ENCODE measurements around the gene EDA.

EDA gene

DNA sequence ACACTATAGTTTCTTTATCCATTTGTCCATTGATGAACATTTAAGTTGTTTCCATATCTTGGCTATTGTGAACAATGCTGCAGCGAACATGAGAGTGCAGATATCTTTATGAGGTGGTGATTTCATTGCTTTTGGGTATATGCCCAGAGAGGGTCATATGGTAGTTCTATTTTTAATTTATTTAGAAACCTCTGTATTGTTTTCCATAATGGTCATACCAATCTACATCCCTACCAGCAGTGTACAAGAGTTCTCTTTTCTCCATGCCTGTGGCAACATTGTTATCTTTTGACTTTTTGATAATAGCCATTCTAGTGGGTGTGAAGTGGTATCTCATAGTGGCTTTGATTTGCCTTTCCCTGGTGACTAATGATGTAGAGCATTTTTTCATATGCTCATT is 48.8 kb downstream of the EDA start:
- DNase-seq (no peak), ATAC-seq (no peak)
- Mint-ChIP-seq H3K9me3 (peaks cover 17% of the 10 kb centered on the region), H3K4me3 (no peak overlapping the region), H3K4me1 (no peaks in the 10 kb centered on the region), H3K36me3 (ENCODE audit: low read depth) (peaks cover 2% of the 10 kb centered on the region), H3K27ac (no peak overlapping the region), H3K27me3 (no peaks in the 10 kb centered on the region)

GRCh38 chrX:69670001-69670555 is 54.2 kb downstream of the EDA start:
- Mint-ChIP-seq H3K9me3 (peaks cover 31% of the 10 kb centered on the region), H3K36me3 (ENCODE audit: low read depth) (peaks cover 7% of the 10 kb centered on the region), H3K4me3 (no peak overlapping the region), H3K27me3 (no peaks in the 10 kb centered on the region), H3K27ac (no peak overlapping the region), H3K4me1 (no peaks in the 10 kb centered on the region)
- ATAC-seq (no peak), DNase-seq (no peak)

DNA sequence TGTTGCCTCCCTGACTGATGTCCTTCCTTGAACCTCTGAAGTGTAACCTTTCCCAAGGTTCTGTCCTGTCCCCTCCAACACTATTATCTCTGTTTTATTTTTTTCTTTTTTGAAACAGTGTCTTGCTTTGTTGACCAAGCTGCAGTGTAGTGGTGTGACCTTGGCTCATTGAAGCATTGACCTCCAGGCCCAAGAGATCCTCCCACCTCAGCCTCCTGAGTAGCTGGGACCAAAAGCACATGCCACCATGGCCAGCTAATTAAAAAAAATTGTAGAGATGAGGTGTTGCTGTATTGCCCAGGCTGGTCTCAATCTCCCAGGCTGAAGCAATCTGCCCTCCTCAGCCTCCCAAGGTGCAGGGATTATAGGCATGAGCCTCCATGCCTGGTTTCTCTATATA is 59.0 kb downstream of the EDA start:
- Mint-ChIP-seq H3K36me3 (ENCODE audit: low read depth) (peaks cover 7% of the 10 kb centered on the region), H3K27me3 (no peaks in the 10 kb centered on the region), H3K4me3 (no peak overlapping the region), H3K4me1 (no peaks in the 10 kb centered on the region), H3K27ac (no peak overlapping the region), H3K9me3 (peaks cover 23% of the 10 kb centered on the region)
- DNase-seq, result no peak
- no peak for ATAC-seq

- no peak for DNase-seq
These were observed 89.9 kb downstream of the EDA start for GRCh38 chrX:69705818-69706217.

DNA sequence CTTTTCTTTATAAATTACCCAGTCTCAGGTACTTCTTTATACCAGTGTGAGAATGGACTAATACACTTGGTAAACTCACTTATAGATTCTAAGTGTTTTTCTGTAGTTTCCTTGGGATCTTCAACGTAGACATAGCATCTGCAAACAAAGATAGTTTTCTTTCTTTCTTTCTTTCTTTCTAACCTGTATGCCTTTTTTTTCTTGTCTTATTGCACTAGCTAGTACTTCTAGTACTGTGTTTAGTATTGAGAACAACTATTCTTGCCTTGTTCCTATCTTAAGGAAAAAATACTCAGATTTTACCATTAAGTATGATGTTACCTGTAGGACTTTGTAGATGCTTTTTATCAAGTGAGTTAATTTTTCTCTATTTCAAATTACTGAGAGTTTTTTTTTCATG is 102.2 kb downstream of the EDA start:
- DNase-seq, result no peak
- Mint-ChIP-seq H3K27ac (no peak overlapping the region), H3K36me3 (ENCODE audit: low read depth) (peaks cover 2% of the 10 kb centered on the region), H3K27me3 (no peaks in the 10 kb centered on the region), H3K4me1 (peaks cover 2% of the 10 kb centered on the region), H3K9me3 (peaks cover 22% of the 10 kb centered on the region), H3K4me3 (no peak overlapping the region)
- no peak for ATAC-seq

More at GRCh38 chrX:69705818-69706217, 89.9 kb downstream of the EDA start:
- Mint-ChIP-seq H3K27me3 (no peaks in the 10 kb centered on the region), H3K27ac (no peak overlapping the region), H3K4me3 (no peak overlapping the region), H3K9me3 (no peaks in the 10 kb centered on the region), H3K4me1 (no peaks in the 10 kb centered on the region), H3K36me3 (ENCODE audit: low read depth) (no peaks in the 10 kb centered on the region)
- no peak for ATAC-seq

- Mint-ChIP-seq H3K4me3 (no peak overlapping the region), H3K4me1 (peaks cover 2% of the 10 kb centered on the region), H3K27ac (no peak overlapping the region), H3K27me3 (no peaks in the 10 kb centered on the region), H3K9me3 (peaks cover 6% of the 10 kb centered on the region), H3K36me3 (ENCODE audit: low read depth) (peaks cover 2% of the 10 kb centered on the region)
- ATAC-seq, result no peak
- DNase-seq, result no peak
These were observed 108.4 kb downstream of the EDA start for GRCh38 chrX:69724307-69724706.

DNA sequence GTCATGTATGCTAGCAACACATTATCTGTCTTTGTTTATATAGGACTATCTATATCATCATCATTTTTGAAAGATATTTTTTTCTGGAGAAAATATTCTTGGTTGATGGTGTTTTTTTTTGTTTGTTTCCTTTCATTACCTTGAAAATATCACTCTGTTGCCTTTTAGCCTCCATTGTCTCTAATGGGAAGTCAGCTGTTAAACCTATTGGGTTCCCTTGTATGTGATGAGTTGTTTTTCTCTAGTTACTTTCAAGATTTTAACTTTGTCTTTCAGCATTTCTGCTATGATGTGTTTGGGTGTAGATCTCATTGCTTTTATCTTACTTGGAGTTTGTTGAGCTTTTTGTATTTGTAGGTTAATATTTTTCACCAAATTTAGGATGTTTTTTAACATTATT is 124.4 kb downstream of the EDA start:
- no peak for ATAC-seq
- no peaks in the 10 kb centered on the region for H3K4me1 Mint-ChIP-seq
- peaks cover 2% of the 10 kb centered on the region for H3K36me3 Mint-ChIP-seq (ENCODE audit: low read depth)
- no peak for DNase-seq
- H3K27ac Mint-ChIP-seq, result no peak overlapping the region
- H3K4me3 Mint-ChIP-seq, result no peak overlapping the region
- peaks cover 15% of the 10 kb centered on the region for H3K9me3 Mint-ChIP-seq
- no peaks in the 10 kb centered on the region for H3K27me3 Mint-ChIP-seq

GRCh38 chrX:69741721-69742120 is 125.8 kb downstream of the EDA start:
- DNase-seq, result no peak
- peaks cover 2% of the 10 kb centered on the region for H3K36me3 Mint-ChIP-seq (ENCODE audit: low read depth)
- no peak overlapping the region for H3K27ac Mint-ChIP-seq
- no peaks in the 10 kb centered on the region for H3K4me1 Mint-ChIP-seq
- no peak for ATAC-seq
- H3K9me3 Mint-ChIP-seq, result peaks cover 15% of the 10 kb centered on the region
- no peak overlapping the region for H3K4me3 Mint-ChIP-seq
- no peaks in the 10 kb centered on the region for H3K27me3 Mint-ChIP-seq

DNA sequence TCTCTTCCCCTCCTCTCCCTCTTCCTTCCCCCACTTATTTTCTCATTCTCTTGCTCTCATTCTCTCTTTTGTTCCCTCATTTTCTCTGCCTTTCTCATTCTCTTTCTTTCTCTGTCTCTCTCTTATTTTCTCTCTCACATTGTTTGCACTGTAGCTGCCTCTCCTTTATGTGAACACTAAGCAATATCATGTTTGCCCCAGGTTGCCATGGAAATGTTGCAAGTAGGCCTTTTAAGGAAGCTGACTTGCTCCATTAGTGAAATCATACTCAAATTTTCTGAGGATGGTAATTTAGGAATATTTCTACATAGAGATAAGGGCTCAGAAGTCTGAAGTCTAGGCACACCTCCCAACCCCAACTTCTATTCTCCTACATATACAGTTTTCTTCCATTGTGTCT is 130.1 kb downstream of the EDA start:
- Mint-ChIP-seq H3K4me3 (no peak overlapping the region), H3K27me3 (no peaks in the 10 kb centered on the region), H3K27ac (no peak overlapping the region), H3K9me3 (peaks cover 8% of the 10 kb centered on the region), H3K4me1 (no peaks in the 10 kb centered on the region), H3K36me3 (ENCODE audit: low read depth) (no peaks in the 10 kb centered on the region)
- ATAC-seq (no peak), DNase-seq (no peak)

GRCh38 chrX:69748055-69748454 is 132.1 kb downstream of the EDA start:
- DNase-seq (no peak), ATAC-seq (no peak)
- no peak overlapping the region for H3K27ac Mint-ChIP-seq
- H3K4me3 Mint-ChIP-seq, result no peak overlapping the region
- H3K36me3 Mint-ChIP-seq (ENCODE audit: low read depth), result no peaks in the 10 kb centered on the region
- H3K4me1 Mint-ChIP-seq, result no peaks in the 10 kb centered on the region
- H3K27me3 Mint-ChIP-seq, result no peaks in the 10 kb centered on the region
- peaks cover 6% of the 10 kb centered on the region for H3K9me3 Mint-ChIP-seq

- no peaks in the 10 kb centered on the region for H3K9me3 Mint-ChIP-seq
- no peak for ATAC-seq
- H3K27ac Mint-ChIP-seq, result no peak overlapping the region
- H3K27me3 Mint-ChIP-seq, result no peaks in the 10 kb centered on the region
- H3K4me3 Mint-ChIP-seq, result no peak overlapping the region
- H3K4me1 Mint-ChIP-seq, result no peaks in the 10 kb centered on the region
- H3K36me3 Mint-ChIP-seq (ENCODE audit: low read depth), result no peaks in the 10 kb centered on the region
- no peak for DNase-seq
These were observed 144.2 kb downstream of the EDA start for GRCh38 chrX:69759921-69760625.

- no peaks in the 10 kb centered on the region for H3K4me1 Mint-ChIP-seq
- DNase-seq (no peak), ATAC-seq (no peak)
- H3K27ac Mint-ChIP-seq, result no peak overlapping the region
- no peaks in the 10 kb centered on the region for H3K36me3 Mint-ChIP-seq (ENCODE audit: low read depth)
- H3K9me3 Mint-ChIP-seq, result no peaks in the 10 kb centered on the region
- H3K4me3 Mint-ChIP-seq, result no peak overlapping the region
- H3K27me3 Mint-ChIP-seq, result no peaks in the 10 kb centered on the region
These were observed 145.7 kb downstream of the EDA start for GRCh38 chrX:69761633-69762032.

DNA sequence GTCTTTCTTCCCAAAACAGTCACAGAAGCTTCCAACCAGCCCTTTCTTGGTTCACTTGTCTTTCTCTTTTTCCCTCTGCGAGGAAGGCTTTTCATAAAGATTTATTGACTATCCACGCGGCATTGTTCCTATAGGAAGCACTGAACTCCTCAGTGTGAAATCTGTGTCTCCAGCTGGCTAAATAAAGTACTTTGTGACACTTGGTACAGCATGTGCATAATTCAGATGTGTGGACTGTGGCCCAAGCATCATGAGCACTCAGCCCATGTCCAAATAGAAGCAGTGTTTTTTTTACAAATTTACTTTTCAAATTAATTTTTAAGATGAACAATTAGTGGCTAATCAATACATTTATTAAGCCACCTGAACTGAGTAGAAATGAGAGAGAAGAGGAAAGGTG is 146.4 kb downstream of the EDA start:
- ATAC-seq, result no peak
- Mint-ChIP-seq H3K9me3 (no peaks in the 10 kb centered on the region), H3K27ac (no peak overlapping the region), H3K27me3 (no peaks in the 10 kb centered on the region), H3K4me3 (no peak overlapping the region), H3K36me3 (ENCODE audit: low read depth) (no peaks in the 10 kb centered on the region), H3K4me1 (no peaks in the 10 kb centered on the region)
- DNase-seq, result no peak

DNA sequence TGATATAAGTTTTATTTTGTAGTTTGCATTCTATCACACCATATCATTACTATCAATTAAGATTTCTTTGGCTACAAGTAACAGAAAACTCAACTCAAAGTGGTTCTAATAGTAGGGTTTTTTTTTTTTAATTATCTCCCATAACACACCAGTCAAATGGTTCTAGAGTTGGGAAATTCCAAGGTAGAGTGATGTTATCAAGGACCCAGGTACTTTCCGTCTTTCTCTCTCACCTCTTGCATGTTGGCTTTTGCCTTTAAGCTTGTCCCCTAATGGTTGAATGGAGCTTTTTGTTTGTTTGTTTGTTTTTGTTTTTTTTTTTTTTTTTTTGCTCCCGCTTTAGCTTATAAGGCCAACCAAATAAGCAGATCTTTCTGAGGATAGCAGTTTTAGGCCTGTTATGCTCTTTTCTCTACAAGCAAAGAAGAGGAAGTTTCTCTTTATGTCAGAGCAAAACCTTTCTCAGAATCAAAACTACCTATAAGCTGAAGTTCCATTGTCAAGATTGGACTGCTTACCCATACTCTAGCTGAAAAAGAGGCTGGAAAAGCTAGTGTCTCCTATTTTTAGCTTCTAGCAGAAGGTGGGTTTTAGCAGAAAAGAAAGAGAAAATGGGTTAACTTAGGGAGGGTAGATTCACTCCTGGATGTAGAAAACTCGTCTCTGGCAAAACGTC is 177.5 kb downstream of the EDA start:
- no peak for DNase-seq
- peaks cover 5% of the 10 kb centered on the region for H3K36me3 Mint-ChIP-seq (ENCODE audit: low read depth)
- H3K4me3 Mint-ChIP-seq, result no peak overlapping the region
- H3K4me1 Mint-ChIP-seq, result no peaks in the 10 kb centered on the region
- H3K9me3 Mint-ChIP-seq, result peaks cover 27% of the 10 kb centered on the region
- ATAC-seq, result no peak
- H3K27me3 Mint-ChIP-seq, result no peaks in the 10 kb centered on the region
- H3K27ac Mint-ChIP-seq, result no peak overlapping the region

DNA sequence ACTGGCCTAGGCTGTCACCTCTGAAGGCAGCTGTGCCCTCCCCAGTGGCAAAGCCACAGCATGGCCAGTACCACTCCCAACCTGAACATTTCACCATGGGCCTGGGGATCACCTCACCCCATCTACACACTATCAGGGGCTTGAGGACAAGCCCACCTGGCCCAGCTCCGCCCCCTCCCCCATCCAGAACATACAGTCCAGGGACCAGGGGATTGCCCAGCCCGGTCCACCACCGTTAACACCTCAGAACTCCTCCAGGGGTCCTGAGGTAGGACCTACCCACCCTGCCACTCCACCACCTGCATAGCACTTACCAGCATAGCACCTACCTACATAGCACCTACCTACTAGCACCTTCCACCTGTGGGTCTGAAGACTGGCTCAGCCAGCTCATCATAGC is 179.8 kb downstream of the EDA start:
- Mint-ChIP-seq H3K4me1 (no peaks in the 10 kb centered on the region), H3K36me3 (ENCODE audit: low read depth) (peaks cover 3% of the 10 kb centered on the region), H3K27ac (no peak overlapping the region), H3K9me3 (peaks cover 29% of the 10 kb centered on the region), H3K27me3 (no peaks in the 10 kb centered on the region), H3K4me3 (no peak overlapping the region)
- ATAC-seq, result no peak
- no peak for DNase-seq
